DND-41 (cell line): Measurements from ENCODE around the gene NEFH.

Experiments used
- ATAC-seq: fragments of 200-7000 bp; cut with Tn5 transposase; 3 replicates; pipeline ENCODE4 v1.9.1; 2021; ENCODE audit warnings: low read depth; ENCODE audit not compliant: insufficient read depth
- DNase-seq: peaks from one replicate; pipeline ENCODE4 v3.0.0-alpha.2; 2020
- H2AFZ ChIP-seq: 2 replicates; pipeline ENCODE4 v1.6.0; 2012; ENCODE audit warnings: low read depth, low read length
- H3K27ac ChIP-seq: 2 replicates; pipeline ENCODE4 v1.5.1; 2012; ENCODE audit warnings: low read length, inconsistent platforms
- H3K27me3 ChIP-seq: fragments of 200-600 bp; sonication (generic); 2 replicates; pipeline ENCODE4 v1.6.0; 2012; ENCODE audit warnings: low read length, mild to moderate bottlenecking, inconsistent platforms; ENCODE audit not compliant: insufficient read depth, poor library complexity
- H3K36me3 ChIP-seq: 2 replicates; pipeline ENCODE4 v1.5.1; 2012; ENCODE audit warnings: low read length, inconsistent platforms; ENCODE audit not compliant: insufficient read depth
- H3K4me1 ChIP-seq: 2 replicates; pipeline ENCODE4 v1.5.1; 2012; ENCODE audit warnings: mild to moderate bottlenecking, low read length; ENCODE audit not compliant: insufficient read depth
- H3K4me2 ChIP-seq: 2 replicates; pipeline ENCODE4 v1.6.0; 2012; ENCODE audit warnings: mild to moderate bottlenecking, moderate library complexity, low read length, inconsistent platforms; ENCODE audit not compliant: insufficient read depth
- H3K4me3 ChIP-seq, 2 experiments: fragments of 200-600 bp in 1 of 2; shearing (Covaris generic) in 1 of 2; 2 replicates each; pipeline ENCODE4 v1.5.1; 2012 to 2016; ENCODE audit warnings: inconsistent platforms in 2 of 2, low read length in 2 of 2, mild to moderate bottlenecking in 2 of 2, low read depth in 1 of 2, moderate library complexity in 1 of 2
- H3K79me2 ChIP-seq: 2 replicates; pipeline ENCODE4 v1.6.0; 2012; ENCODE audit warnings: low read length, inconsistent platforms; ENCODE audit not compliant: insufficient read depth
- H3K9ac ChIP-seq: 2 replicates; pipeline ENCODE4 v1.6.0; 2012; ENCODE audit warnings: low read depth, mild to moderate bottlenecking, inconsistent platforms, low read length, moderate library complexity
- H3K9me3 ChIP-seq: 2 replicates; pipeline ENCODE4 v1.5.1; 2012; ENCODE audit warnings: low read length, moderate library complexity, mild to moderate bottlenecking, inconsistent platforms; ENCODE audit not compliant: insufficient read depth, severe bottlenecking
- H4K20me1 ChIP-seq: 2 replicates; pipeline ENCODE4 v1.6.0; 2012; ENCODE audit warnings: low read length; ENCODE audit not compliant: insufficient read depth
- CTCF ChIP-seq: IDR thresholded peaks from 2 replicates; pipeline ENCODE4 v1.5.1; 2012; ENCODE audit warnings: borderline replicate concordance, low read length, moderate library complexity, mild to moderate bottlenecking; ENCODE audit not compliant: poor library complexity, severe bottlenecking; ENCODE audit errors: extremely low read depth
- EZH2 ChIP-seq: IDR thresholded peaks from 3 replicates; pipeline ENCODE4 v1.6.1; 2012; ENCODE audit warnings: borderline replicate concordance, low read depth, mild to moderate bottlenecking, moderate library complexity, low read length, inconsistent platforms; ENCODE audit not compliant: severe bottlenecking

Gene NEFH

GRCh38 chr22:29493636-29494035 is 13.6 kb downstream of the NEFH start:
- peaks cover 5% of the 10 kb centered on the region for H3K9me3 ChIP-seq
- no peaks in the 10 kb centered on the region for H3K27me3 ChIP-seq
- H3K79me2 ChIP-seq = no peaks in the 10 kb centered on the region
- H3K27ac ChIP-seq = no peak overlapping the region
- no peak overlapping the region for H2AFZ ChIP-seq
- no peak overlapping the region for H3K4me2 ChIP-seq
- TF ChIP-seq CTCF = no peak
- no peak for TF ChIP-seq EZH2
- no peak overlapping the region for H3K4me3 ChIP-seq
- H4K20me1 ChIP-seq = no peaks in the 10 kb centered on the region
- H3K9ac ChIP-seq = no peak overlapping the region
- H3K36me3 ChIP-seq = no peaks in the 10 kb centered on the region; the same call in 1 of the 2 replicates
- DNase-seq (no peak), ATAC-seq (no peak)
- H3K4me1 ChIP-seq = no peaks in the 10 kb centered on the region

GRCh38 chr22:29499852-29500251 is 19.8 kb downstream of the NEFH start:
- H3K27me3 ChIP-seq = no peaks in the 10 kb centered on the region
- peaks cover 1% of the 10 kb centered on the region for H3K9me3 ChIP-seq
- no peaks in the 10 kb centered on the region for H3K79me2 ChIP-seq
- H3K4me2 ChIP-seq = no peak overlapping the region
- ATAC-seq (no peak), DNase-seq (no peak)
- H3K9ac ChIP-seq = no peak overlapping the region
- TF ChIP-seq CTCF = no peak
- TF ChIP-seq EZH2 = no peak
- H3K4me3 ChIP-seq = no peak overlapping the region
- no peaks in the 10 kb centered on the region for H4K20me1 ChIP-seq
- no peaks in the 10 kb centered on the region for H3K4me1 ChIP-seq
- no peak overlapping the region for H3K27ac ChIP-seq
- no peak overlapping the region for H2AFZ ChIP-seq
- H3K36me3 ChIP-seq = no peaks in the 10 kb centered on the region; the same call in 1 of the 2 replicates

- Histone ChIP-seq H2AFZ (no peak overlapping the region), H3K4me3 (no peak overlapping the region), H3K27ac (no peak overlapping the region), H3K9me3 (no peaks in the 10 kb centered on the region), H3K4me2 (no peak overlapping the region), H3K27me3 (no peaks in the 10 kb centered on the region), H3K9ac (no peak overlapping the region), H4K20me1 (no peaks in the 10 kb centered on the region), H3K36me3 (peaks cover 31% of the 10 kb centered on the region), H3K4me1 (no peaks in the 10 kb centered on the region), H3K79me2 (no peaks in the 10 kb centered on the region)
- ATAC-seq (no peak), DNase-seq (no peak)
- TF ChIP-seq CTCF = no peak
- TF ChIP-seq EZH2 = no peak
Observed at GRCh38 chr22:29503811-29504372, 23.9 kb downstream of the NEFH start.

- H3K9me3 ChIP-seq = no peaks in the 10 kb centered on the region
- H3K79me2 ChIP-seq = no peaks in the 10 kb centered on the region
- DNase-seq (no peak), ATAC-seq (no peak)
- no peak overlapping the region for H3K27ac ChIP-seq
- H3K4me1 ChIP-seq = no peaks in the 10 kb centered on the region
- H3K36me3 ChIP-seq = peaks cover 73% of the 10 kb centered on the region
- no peak overlapping the region for H2AFZ ChIP-seq
- no peak overlapping the region for H3K4me3 ChIP-seq
- H4K20me1 ChIP-seq = no peaks in the 10 kb centered on the region
- no peak overlapping the region for H3K4me2 ChIP-seq
- TF ChIP-seq EZH2 = no peak
- H3K9ac ChIP-seq = no peak overlapping the region
- no peaks in the 10 kb centered on the region for H3K27me3 ChIP-seq
Observed at GRCh38 chr22:29509298-29509697, 29.3 kb downstream of the NEFH start.
